ENCODE measurements around the gene SMOC2.
"Not testable (repeated sequence)": the region's sequence is repeated elsewhere in the genome, so short reads cannot be mapped to it uniquely, and the experiment has no call there.

SMOC2 gene

DNA sequence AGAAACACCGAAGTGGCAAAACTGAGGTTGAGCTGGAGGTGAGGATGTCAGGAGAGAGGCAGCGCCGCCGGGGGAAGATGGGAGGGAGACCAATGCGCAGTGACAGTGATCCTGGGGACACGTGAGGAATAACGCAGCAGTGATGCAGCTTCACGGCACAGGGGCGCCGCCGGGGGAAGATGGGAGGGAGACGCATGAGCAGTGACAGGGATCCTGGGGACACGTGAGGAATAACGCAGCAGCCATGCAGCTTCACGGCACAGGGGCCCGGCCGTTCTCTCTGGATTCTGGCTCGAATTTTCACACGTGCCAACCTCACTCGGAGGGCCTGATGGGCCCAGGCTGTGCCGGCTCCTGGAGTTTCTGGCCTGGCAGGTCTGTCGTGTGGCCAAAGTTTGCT is 94.7 kb downstream of the SMOC2 start:
- FAIRE-seq (no peak), DNase-seq (ENCODE audit: insufficient read length, low spot score) (no peak)

DNA sequence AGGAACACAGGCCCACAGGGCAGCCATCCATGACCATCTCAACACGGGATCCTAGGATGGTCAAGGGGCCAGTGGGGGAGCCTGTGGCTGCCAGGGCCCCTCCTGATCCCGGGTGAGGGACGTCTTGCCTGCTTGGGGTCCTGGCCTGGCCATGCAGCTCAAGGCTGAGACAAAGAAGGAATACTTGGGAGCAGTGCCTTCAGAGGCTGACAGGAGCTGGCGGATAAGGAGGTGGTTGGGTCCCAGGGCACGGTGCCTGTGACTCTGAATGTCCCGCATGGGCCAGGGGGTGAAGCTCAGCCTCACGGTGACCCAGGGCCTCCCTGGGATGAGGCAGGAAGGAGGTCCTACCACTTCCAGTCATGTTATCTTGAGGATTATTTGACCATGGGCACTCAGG is 95.2 kb downstream of the SMOC2 start:
- no peak for DNase-seq (ENCODE audit: insufficient read length, low spot score)
- FAIRE-seq = no peak

DNA sequence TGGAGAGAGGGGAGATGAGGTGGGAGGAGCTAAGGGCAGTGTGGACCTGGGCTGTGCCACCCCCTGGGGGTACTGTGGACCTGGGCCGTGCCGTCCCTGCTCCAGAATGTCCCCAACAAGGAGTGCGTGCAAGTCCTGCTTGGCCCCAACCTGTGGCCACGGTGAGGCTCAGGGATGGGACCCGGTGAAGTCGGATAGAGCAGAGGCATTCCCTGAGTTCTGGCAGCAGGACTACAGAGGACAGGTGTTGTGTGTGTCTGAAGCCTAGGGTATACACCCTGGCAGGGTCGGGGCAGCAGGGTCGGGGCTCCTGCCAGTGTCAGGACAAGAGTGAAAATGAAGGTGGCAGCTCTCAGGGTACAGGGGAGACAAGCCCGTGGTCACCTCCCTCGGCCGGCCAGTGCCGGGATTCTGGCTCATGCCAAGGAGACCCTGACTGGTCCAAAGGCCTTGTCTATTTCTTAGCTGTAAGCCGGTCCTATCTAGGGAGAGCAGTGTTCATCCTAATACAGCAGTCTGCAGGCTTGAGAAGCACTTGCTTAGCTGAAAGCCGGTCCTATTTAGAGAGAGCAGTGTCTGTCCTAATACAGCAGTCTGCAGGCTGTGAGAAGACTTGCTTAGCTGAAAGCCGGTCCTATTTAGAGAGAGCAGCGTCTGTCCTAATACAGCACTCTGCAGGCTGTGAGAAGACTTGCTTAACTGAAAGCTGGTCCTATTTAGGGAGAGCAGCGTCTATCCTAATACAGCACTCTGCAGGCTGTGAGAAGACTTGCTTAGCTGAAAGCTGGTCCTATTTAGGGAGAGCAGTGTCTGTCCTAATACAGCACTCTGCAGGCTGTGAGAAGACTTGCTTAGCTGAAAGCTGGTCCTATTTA is 95.9 kb downstream of the SMOC2 start:
- no peak for DNase-seq (ENCODE audit: insufficient read length, low spot score)
- FAIRE-seq = no peak

DNA sequence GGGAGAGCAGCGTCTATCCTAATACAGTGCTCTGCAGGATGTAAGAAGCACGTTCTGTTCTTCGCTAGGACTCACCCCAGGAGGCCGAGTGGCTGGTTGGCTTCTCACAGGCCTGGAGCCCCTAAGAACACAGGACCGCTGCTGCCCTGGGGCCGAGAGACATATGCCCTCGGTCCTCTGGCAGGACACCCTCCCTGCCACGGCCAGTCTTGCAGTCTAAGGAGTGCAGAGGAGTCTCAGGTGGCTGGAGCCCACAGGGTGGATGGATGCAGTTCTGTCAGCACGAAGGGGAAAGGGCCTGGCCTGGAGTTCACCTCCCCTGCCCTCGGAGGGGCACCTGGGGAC is 96.5 kb downstream of the SMOC2 start:
- FAIRE-seq = no peak
- no peak for DNase-seq (ENCODE audit: insufficient read length, low spot score)

DNA sequence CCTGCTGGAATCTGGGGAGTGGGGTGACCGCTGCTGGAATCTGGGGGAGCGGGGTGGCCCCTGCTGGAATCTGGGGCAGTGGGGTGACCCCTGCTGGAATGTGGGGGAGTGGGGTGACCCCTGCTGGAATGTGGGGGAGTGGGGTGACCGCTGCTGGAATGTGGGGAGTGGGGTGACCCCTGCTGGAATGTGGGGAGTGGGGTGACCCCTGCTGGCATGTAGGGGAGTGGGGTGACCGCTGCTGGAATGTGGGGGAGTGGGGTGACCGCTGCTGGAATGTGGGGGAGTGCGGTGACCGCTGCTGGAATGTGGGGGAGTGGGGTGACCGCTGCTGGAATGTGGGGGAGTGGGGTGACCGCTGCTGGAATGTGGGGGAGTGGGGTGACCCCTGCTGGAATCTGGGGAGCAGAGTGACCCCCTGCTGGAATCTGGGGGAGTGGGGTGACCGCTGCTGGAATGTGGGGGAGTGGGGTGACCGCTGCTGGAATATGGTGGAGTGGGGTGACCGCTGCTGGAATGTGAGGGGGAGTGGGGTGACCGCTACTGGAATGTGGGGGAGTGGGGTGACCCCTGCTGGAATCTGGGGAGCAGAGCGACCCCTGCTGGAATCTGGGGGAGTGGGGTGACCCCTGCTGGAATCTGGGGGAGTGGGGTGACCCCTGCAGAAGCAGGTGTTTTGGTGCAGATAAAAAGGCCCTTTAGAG is 97.4 kb downstream of the SMOC2 start:
- not testable (repeated sequence) for FAIRE-seq; DNase-seq (ENCODE audit: insufficient read length, low spot score)

DNA sequence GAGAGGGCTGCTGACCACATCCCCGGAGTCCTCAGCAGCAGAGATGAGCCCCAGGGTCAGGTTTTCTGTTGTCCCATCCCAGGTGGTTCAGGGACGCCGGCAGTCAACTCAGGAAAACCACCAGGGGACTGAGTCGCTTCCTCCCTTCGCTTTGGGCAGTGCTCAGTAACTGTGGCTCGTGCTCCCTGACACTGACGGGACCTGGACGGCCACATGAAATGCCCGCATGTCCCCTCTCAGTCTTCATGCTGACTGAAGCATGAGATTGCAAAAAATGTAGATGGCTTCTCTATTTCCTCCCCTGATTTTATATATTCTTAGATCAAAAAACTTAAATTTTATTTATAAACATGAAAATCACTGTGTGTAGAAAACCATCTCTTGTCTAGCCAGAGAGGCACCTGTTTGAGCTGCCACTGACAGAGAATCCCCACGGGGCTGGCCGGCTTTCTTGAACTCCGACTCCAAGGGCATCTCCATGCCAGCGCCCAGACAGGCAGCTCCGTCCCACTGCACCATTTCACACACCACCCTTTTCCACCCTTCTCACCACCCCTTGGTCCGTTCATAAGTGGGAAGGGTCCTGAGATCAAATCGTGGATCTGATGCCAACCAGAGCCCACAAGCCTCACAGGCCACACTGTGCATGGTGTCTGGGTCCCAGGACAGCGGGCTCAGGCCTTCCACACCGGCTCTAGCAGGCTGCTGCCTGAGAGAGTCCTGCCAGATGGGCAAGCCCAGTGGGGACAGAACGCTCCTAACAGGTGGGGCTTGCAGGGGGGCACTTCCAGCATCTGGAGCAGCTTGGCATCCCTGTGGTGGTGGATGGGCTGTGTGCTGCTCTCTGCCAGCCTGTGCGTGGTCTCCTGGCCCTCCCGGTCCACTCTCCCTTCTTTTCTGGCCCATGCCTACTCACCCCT is 98.2 kb downstream of the SMOC2 start:
- DNase-seq (ENCODE audit: insufficient read length, low spot score) (no peak), FAIRE-seq (no peak)

DNA sequence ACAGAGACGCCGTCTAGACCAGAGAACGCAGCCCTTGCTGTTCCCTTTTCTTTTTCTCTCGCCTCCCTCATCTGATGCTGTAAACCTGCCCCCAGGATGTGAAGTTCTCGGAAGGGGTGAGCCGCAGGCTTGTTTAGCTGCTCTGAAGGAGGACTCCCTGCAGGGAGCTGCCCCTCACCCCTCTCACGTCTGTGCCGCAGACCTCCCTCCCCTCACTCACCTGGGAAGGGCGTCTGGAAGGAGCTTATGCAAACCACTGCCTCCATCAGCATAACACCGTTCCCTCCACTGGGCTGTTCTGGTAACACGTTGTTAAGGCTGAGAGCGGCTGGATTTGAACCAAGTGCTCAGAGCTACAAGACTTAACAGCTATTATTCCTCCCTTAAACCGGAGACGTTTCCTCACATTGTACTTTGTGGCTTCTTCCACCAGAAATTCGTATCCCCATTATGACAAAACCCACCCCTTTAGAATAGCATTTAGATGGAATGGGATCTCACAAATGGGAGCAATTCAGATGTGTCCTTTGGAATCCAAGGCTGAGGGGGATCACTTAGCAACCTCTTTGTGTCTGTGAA is 99.8 kb downstream of the SMOC2 start:
- FAIRE-seq = no peak
- no peak for DNase-seq (ENCODE audit: insufficient read length, low spot score)

DNA sequence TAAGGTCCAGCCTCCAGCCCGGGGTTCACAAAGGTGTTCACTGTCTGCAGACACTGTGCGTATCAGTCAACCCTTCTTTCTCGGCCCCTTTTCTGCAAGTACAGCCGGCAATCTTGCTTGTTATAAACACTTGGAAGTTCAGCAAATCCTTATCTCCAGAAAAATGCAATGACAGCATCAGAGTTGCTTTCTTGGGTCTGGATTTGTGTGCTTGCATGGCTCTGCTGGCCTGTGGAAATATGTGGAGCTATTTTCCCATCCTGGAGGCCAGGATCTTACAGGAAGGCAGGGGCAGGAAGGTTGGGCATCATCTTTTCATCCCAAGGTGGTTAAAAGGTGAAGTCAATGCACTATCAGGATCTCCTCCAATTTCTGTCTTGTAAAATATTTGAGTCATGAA is 100.3 kb downstream of the SMOC2 start:
- DNase-seq (ENCODE audit: insufficient read length, low spot score) = no peak
- no peak for FAIRE-seq

DNA sequence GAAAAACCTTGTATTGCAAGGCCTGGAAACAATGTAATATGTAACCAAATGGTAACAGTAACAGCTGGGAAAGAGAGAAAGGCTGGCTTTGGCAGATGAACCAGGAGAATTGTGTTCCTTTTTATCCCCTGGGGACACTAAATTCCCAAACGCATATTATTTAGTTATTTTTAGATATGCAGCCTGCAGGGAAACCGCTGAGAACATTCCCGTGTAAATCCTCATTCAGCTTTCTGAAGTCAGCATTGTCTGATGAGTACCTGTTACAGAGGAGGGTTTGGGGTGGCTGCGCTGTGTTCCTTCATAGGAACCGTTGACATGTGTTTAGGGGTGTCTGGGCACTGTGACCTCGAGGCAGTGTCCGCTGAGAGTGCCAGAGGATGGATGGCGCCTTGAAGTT is 101.3 kb downstream of the SMOC2 start:
- DNase-seq (ENCODE audit: insufficient read length, low spot score) = no peak
- FAIRE-seq = no peak

DNA sequence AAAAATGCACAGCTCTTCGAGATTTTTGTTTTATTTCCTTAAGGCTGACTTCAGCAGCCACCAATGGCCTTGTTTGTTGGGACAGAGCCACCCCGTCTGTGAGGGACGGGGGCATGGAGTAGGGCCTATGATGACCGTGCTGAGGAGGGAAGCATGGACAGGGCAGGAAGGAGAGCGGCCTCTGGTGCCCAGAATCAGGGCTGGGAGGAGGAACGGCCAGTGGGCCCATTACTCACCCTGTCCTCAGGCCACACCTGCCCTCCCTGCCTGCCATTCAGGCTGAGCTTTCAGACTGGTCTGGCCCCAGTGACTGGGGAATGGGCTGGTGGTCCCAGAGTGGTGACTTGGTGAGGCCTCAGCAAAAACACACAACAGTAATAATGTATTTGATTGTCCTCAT is 104.4 kb downstream of the SMOC2 start:
- DNase-seq (ENCODE audit: insufficient read length, low spot score) = no peak
- no peak for FAIRE-seq

DNA sequence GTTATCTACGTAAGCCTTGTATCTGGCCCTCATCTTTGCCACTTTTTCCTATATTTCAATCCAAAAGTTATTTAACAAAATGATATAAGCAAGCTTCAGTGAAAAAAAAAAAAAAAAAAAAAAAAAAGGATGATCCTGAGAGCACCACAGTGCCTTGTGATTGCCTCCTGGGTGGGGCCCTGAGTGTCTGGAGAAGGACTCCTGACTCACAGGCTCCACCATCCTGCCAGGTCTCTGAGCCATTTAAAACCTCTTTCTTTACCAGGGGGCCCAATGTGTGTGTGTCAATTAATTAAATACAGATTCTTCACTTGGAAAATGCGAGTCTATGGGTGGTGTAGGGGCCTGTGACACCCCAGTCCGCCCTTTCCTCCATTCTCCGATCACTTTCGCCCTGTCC is 105.2 kb downstream of the SMOC2 start:
- FAIRE-seq = no peak
- DNase-seq (ENCODE audit: insufficient read length, low spot score) = no peak

DNA sequence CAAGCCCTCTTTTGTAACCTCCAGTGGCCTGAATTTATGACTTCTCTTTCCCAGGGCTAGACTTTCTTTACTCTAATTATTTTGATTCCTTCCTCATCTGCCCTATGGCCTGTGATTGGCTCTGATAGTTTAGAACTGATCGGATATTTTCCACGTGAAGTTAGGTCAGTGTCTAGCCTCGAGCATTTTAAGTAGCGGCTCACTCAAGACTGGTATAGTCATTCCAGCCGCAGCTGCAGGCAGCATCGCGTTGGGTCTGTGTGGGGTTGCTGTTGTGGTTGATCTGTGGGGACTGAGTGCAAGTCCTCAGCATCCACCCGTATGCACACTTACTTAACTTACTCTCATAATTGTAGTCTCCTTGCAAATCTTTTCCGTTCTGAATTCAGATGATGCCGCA is 105.7 kb downstream of the SMOC2 start:
- no peak for DNase-seq (ENCODE audit: insufficient read length, low spot score)
- FAIRE-seq = no peak

DNA sequence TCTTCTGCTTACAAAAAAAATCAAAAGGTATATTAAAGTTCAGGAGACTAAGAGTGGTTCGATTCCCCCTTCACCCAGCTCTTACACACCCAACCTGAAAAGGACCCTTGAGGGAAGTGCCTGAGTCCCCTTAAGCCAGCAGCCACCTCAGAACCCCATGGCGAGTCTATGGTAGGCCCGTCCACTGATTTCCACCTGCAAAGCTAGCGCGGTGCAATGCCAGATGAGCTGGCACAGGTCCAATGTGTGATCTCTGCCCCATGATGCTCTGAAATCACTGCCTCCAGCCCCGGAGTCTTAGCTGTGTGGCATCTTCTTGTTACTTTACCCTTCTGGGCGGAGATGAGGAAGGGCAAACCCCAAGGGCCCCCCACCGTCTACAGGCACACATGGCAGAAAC is 109.3 kb downstream of the SMOC2 start:
- FAIRE-seq (no peak), DNase-seq (ENCODE audit: insufficient read length, low spot score) (no peak)

DNA sequence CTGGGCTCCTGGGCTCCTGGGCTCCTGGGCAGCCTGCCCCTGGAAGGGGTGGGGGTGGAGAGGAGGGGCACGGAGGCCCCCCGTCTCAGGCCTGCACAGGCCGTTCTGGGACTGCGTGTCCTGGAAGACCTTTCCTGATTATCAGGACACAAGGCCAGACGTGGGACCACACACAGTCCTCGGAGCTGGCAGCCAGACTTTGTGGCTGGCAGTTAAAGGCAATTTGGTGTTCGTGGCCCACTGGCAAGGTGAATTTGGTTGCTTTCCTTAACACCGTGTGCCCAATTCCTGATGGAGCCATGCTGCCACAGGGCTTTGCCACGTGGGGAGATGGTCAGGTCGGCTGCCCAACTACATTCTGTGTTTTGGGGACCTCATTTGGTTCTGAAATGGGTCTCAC is 113.5 kb downstream of the SMOC2 start:
- DNase-seq (ENCODE audit: insufficient read length, low spot score) (no peak), FAIRE-seq (no peak)

DNA sequence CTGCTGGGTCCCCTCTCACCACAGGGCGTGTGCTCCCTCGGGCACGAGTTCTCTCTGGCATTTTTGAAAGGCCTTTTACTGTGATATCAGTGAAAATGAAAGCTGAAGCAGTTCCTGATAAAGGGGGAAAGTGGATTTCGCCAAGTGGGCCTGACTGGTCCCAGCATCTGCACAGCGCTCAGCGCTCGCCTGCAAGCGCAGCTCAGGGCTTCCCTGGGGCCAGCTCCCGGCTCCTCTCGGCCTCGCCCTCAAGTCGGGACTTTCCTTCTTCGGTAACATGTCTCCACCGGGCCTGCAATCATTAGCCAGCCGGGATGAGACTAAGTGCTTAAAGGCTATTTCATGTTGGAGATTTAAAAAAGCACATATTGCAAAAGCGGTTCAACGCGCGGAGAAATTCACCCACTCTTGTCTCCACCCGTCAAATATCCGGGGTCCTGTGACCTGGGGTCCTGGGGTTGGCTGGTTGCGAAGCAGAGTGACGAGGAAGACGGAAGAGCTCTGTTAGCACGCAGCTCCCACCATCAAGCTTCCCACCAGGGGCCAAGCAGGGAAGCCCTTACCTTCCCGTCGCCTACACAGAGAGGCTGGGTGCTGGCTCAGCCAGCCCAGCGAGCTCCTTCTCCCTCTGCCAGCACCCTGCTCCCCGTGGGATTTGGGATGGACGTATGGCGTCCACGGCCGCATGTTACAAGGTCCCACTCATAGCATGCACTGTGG is 114.1 kb downstream of the SMOC2 start:
- FAIRE-seq = no peak
- no peak for DNase-seq (ENCODE audit: insufficient read length, low spot score)

DNA sequence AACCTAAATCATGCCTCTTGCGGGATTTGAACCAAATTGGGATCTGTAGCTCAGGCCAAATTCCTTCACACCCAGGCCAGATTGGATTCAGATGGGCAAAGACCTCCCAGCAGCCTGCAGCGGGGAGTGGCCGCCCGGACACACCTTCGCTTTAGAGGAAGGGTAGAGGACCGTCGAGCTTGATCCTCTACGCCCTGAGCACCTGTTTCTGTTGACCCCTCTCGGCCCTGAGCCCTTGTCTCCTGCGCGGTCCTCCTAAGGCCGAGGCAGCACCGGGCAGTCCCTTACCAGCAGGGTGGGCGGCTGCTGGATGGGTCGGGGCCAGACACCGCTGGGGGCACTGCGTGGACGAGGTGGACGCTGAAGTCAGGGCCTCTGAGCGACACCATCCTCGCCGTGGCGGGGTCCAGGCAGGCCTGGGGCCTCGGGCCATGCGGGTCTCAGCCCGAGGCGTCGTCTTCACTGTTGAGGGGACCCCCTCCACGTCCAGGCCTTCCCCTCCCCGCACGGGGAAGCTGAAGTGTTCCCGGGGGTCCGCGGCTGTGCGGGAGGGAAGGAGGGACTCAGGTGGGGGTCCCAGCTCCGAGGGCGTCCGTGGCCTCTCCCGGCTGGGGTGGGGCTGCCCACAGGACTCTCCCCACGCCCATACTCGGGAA is 114.8 kb downstream of the SMOC2 start:
- FAIRE-seq (no peak), DNase-seq (ENCODE audit: insufficient read length, low spot score) (no peak)

DNA sequence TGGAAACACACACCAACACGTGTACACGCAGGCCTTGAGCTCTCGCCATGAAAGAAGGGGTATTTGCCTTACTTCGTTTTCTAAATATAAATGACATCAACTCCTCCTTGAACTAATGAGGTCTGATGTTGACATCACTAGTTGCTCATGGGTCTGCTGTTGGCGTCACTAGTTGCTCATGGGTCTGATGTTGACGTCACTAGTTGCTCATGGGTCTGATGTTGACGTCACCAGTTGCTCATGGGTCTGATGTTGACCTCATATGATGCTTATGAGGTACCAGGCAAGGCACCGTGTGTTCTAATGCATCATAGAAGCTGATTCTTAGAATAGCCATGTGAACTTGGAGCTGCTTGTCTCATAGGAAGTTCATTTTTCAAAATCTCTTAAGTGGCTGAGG is 116.5 kb downstream of the SMOC2 start:
- DNase-seq (ENCODE audit: insufficient read length, low spot score) (no peak), FAIRE-seq (no peak)

DNA sequence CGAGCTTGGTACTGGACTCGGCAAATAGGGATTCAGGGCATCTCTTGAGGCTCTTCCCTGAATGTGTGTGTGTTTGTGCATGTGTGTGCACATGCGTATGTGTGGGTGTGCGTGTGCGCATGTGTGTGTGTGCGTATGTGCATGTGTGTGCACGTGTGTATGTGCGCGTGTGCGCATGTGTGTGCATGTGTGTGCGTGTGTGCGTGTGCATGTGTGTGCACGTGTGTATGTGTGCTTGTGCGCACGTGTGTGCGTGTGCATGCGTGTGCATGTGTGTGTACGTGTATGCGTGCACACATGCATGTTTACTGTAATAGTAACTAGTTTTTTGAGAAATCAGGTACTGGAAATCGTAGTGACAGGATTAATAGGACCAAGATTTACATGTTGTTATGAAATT is 117.7 kb downstream of the SMOC2 start:
- no peak for DNase-seq (ENCODE audit: insufficient read length, low spot score)
- FAIRE-seq = no peak

DNA sequence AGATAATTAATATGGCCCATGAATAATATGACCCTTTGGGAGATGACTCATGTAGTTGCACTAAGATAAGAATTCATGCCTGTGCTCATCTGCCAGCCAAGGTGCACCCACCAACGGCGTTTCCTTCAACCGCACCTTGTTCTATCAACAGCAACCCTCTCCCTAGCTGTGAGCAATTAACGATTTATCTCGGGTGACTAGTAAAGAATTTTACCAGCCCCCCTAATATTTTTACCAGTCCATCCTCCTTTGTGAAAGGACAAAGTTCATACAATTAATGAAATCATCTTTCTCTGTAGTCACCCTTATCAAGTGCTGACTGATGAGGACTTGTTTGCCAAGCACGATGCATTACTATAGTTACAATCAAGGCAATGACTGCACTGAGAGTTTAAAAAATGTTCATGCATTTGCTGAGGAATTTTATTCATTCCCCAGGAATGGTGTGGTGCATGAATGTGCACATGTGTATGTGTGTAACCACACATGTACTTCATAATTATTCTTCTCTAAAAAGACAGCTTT is 118.7 kb downstream of the SMOC2 start:
- no peak for FAIRE-seq
- DNase-seq (ENCODE audit: insufficient read length, low spot score) = no peak

DNA sequence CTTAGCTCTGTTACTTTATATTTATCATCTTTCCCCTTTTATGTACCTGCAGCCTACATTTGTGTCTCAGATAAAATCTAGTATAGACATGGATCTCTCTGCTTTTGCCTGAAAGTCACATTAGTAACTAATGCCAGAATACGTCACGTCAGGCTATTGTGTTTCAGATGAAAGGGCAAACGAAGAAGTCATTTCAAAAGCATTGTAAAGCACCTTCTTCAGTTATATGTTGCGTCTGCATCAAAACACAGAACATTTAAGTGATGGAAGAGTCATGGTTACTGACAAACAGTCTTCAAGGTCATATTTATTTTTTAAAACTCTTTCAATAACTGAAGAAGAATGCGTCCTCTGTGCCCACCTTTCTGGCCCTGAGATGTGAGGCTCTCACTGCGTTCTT is 119.1 kb downstream of the SMOC2 start:
- FAIRE-seq = no peak
- no peak for DNase-seq (ENCODE audit: insufficient read length, low spot score)

All from GM19239 (cell line).